Skeletal muscle satellite cell (primary cell): ENCODE measurements around the gene LIPE.
A peak's percentile ranks its signal among the peaks of the same experiment; 100 is the strongest.
"Not testable (repeated sequence)": the region's sequence is repeated elsewhere in the genome, so short reads cannot be mapped to it uniquely, and the experiment has no call there.

Experiments
- H3K27me3 ChIP-seq: 2 replicates; pipeline ENCODE4 v1.7.0; 2013; ENCODE audit warnings: low read length; ENCODE audit not compliant: control insufficient read depth, insufficient read depth
- H3K36me3 ChIP-seq: 2 replicates; pipeline ENCODE4 v1.7.0; 2013; ENCODE audit warnings: mild to moderate bottlenecking, control low read depth, low read length; ENCODE audit not compliant: insufficient read depth
- H3K4me1 ChIP-seq: 2 replicates; pipeline ENCODE4 v1.7.0; 2013; ENCODE audit warnings: low read length; ENCODE audit not compliant: control insufficient read depth, insufficient read depth
- H3K4me2 ChIP-seq: 2 replicates; pipeline ENCODE4 v1.7.0; 2013; ENCODE audit warnings: mild to moderate bottlenecking, low read length
- H3K4me3 ChIP-seq: 2 replicates; pipeline ENCODE4 v1.7.0; 2013; ENCODE audit warnings: low read length
- H3K9ac ChIP-seq: 2 replicates; pipeline ENCODE4 v1.7.0; 2013; ENCODE audit warnings: mild to moderate bottlenecking, low read depth, low read length, moderate library complexity
- H3K9me3 ChIP-seq: replicated peaks from 2 replicates; pipeline ENCODE4 v1.7.0; 2013; ENCODE audit warnings: mild to moderate bottlenecking, control low read depth, low read length

Gene LIPE

DNA sequence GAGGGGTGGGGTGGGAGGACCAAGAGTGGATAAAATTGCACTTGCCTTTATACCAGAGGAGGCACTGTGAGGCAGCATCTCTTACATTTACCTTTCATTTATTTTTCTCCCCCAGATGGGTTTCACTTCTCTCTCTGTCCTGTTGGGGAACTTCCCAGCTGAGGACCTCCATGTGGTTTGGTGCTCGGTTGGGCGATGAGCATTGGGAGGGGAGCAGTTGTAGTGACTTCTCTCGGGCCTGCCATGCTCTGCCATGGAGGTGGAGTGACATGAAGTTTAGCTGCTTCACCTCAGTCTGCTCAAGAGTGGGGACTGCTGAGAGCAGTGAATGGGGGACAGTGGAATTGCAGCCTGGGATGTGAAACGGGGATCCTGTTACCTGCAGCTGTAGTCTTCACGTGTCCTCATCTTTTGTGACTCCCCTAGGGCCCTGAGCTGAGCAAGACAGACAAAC is 38.7 kb upstream of the LIPE start:
- Histone ChIP-seq H3K27me3 (no peaks in the 10 kb centered on the region), H3K9me3 (no peaks in the 10 kb centered on the region), H3K9ac (no peak overlapping the region), H3K36me3 (no peaks in the 10 kb centered on the region), H3K4me1 (peaks cover 18% of the 10 kb centered on the region), H3K4me3 (no peak overlapping the region), H3K4me2 (no peak overlapping the region)

DNA sequence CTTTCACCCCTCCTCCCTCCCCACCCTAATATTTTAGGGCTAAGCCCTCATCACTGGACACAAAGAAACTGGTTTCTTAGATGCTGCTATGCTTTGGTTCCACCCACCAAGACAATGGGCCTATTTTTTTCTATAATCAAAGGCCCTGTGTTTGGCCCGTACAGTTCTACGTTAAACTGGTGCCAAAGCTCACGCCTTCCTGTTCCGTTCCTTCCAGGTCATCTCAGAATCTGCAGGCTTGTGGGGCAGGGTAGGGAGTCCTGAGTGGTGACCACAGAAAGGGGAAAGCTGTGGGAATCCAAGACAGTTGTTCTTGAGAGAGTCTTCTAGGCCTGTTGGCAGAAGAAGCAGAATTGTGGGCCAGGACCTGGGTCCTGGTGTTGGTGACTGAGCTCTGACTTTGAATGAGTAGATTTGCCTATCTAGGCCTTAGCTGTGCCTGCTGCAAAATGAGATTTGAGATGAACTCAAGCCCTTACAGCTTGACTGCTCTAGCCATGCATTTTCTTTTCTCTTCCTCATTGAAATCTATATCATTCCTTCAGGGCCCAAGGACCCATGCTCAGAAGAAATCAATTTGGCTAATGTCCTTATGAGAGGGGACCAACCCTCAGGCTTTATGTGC is 34.6 kb upstream of the LIPE start:
- Histone ChIP-seq H3K4me1 (peaks cover 7% of the 10 kb centered on the region), H3K4me3 (no peak overlapping the region), H3K27me3 (peaks cover 5% of the 10 kb centered on the region), H3K9ac (no peak overlapping the region), H3K4me2 (no peak overlapping the region), H3K36me3 (no peaks in the 10 kb centered on the region), H3K9me3 (no peaks in the 10 kb centered on the region)

DNA sequence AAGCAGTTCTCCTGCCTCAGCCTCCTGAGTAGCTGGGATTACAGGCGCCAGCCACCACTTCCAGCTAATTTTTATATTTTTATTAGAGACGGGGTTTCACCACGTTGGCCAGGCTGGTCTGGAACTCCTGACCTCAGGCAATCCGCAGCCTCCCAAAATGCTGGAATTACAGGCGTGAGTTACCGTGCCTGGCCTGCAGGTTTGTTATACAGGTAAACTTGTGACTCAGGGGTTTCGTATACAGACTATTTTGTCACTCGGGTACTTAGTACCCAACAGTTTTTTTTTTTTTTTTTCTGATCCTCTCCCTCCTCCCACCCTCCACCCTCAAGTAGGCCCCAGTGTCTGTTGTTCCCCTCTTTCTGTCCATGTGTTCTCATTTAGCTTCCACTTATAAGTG is 34.0 kb upstream of the LIPE start:
- H3K4me1 ChIP-seq, H3K36me3 ChIP-seq, H3K9me3 ChIP-seq, H3K4me2 ChIP-seq, H3K27me3 ChIP-seq, H3K4me3 ChIP-seq, H3K9ac ChIP-seq: not testable (repeated sequence)

DNA sequence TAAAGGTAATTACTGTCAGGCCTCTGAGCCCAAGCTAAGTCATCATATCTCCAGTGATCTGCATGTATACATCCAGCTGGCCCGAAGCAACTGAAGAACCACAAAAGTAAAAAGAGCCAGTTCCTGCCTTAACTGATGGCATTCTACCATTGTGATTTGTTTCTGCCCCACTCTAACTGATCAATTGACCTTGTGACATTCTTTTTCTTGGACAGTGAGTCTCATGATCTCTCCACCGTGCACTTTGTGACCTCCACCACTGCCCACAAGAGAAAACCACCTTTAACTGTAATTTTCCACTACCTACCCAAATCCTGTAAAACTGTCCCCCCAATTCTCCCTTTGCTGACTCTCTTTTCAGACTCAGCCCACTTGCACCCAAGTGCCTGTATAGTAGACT is 32.7 kb upstream of the LIPE start:
- H3K36me3 ChIP-seq = no peaks in the 10 kb centered on the region
- peaks cover 8% of the 10 kb centered on the region for H3K27me3 ChIP-seq
- no peak overlapping the region for H3K4me3 ChIP-seq

DNA sequence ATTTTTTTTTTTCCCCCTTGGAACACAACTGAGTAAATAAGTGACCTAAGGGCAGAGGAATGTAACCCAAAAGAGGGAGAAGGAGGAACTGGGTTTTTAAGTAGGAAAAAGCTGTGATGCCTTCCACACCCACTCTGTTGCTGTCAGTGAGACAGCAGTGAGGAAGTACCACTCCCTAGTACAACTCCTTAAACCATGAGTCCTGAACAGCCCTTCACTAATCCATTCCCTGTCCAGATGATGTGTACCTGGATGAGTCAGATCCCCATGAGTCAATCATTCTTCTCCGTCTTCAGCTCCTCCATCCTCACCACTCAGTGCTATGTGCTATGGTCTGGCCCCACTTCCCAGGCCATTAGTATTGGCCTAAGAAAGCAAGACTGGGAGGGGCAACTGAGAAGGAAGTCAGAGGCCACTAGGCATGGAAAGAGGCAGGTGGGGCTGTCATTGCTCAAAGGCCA is 28.5 kb upstream of the LIPE start:
- Histone ChIP-seq H3K36me3 (no peaks in the 10 kb centered on the region), H3K4me3 (no peak overlapping the region), H3K9me3 (no peaks in the 10 kb centered on the region), H3K27me3 (peaks cover 41% of the 10 kb centered on the region), H3K9ac (no peak overlapping the region), H3K4me2 (no peak overlapping the region), H3K4me1 (peaks cover 4% of the 10 kb centered on the region)

More for the DNA sequence above, 32.7 kb upstream of the LIPE start:
- no peak overlapping the region for H3K9ac ChIP-seq
- no peaks in the 10 kb centered on the region for H3K9me3 ChIP-seq
- H3K4me2 ChIP-seq = no peak overlapping the region
- peaks cover 4% of the 10 kb centered on the region for H3K4me1 ChIP-seq

DNA sequence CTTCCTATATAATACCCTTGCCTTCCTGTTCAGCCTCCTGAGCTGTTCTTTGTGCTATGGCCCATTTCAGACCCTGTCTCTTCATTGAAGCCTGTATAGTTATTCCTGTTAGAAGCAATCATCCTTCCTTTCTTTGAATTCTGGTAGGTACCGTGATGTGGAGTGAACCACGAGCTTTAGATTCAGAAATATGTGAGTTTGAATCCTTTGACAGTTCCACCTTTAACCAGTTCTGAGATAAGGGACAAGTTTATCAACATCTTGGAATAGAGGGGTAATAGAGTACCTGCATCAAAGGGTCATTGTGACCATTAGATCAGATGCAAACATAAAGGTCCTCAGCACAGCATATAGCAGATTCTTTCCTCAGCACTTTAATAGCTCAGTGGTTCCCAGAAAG is 27.9 kb upstream of the LIPE start:
- H3K27me3 ChIP-seq = peaks cover 37% of the 10 kb centered on the region
- no peak overlapping the region for H3K4me3 ChIP-seq
- H3K9ac ChIP-seq = no peak overlapping the region
- no peaks in the 10 kb centered on the region for H3K36me3 ChIP-seq
- H3K9me3 ChIP-seq = no peaks in the 10 kb centered on the region
- no peak overlapping the region for H3K4me2 ChIP-seq
- H3K4me1 ChIP-seq = peaks cover 8% of the 10 kb centered on the region

DNA sequence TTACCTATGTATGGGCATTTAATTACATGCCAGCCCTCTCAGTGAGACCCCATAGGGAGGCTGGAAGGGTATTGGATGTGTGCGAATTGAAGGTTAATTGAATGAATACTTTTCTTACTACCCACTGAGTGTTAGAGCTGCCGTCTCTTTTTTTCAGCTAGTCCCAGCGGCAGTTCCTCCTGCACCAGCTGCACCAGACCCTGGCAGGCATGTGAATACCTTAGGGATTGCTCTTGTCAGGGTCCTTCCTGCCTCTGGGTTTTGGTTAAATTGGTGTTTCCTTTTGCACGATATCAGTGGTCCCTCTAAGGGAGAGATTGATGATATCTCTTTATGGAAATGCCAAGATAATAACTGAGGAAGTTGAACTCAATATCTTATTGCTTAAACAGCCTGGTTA is 25.4 kb upstream of the LIPE start:
- Histone ChIP-seq H3K4me1 (peaks cover 8% of the 10 kb centered on the region), H3K36me3 (no peaks in the 10 kb centered on the region)

DNA sequence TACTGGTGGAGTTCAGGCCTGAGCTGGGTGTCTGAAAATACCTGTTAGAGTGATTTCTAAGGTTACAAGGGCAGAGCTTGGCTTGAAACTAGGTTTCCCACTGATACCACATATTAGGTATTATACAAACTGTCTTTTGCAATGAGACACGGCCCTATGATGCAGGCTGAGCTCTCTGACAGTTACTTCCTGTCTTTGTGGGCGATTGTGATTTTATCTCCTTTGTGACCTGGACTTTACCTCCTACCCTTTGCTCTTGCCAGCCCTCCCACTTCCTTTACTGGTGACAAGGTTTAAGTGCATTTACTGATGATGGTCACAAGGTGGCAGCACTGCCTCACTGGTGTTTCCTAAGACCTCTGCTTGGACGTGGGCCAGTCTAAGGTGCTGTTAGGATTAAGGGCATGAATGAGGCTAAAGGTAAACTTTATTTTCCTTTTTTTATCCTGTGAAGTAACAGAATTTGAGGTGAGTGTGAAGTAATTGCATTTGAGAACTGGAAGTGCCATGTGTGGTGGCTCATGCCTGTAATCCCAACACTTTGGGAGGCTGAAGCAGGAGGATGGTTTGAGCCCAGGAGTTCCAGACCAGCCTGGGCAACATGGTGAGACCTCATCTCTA is 23.2 kb upstream of the LIPE start:
- Histone ChIP-seq H3K4me1 (peaks cover 4% of the 10 kb centered on the region), H3K9ac (no peak overlapping the region), H3K36me3 (no peaks in the 10 kb centered on the region), H3K9me3 (no peaks in the 10 kb centered on the region), H3K4me2 (peak overlapping the region; percentile 26), H3K27me3 (peaks cover 56% of the 10 kb centered on the region), H3K4me3 (no peak overlapping the region)

More for the DNA sequence above, 25.4 kb upstream of the LIPE start:
- Histone ChIP-seq H3K9ac (no peak overlapping the region), H3K27me3 (peaks cover 56% of the 10 kb centered on the region), H3K4me3 (no peak overlapping the region), H3K4me2 (no peak overlapping the region), H3K9me3 (no peaks in the 10 kb centered on the region)

DNA sequence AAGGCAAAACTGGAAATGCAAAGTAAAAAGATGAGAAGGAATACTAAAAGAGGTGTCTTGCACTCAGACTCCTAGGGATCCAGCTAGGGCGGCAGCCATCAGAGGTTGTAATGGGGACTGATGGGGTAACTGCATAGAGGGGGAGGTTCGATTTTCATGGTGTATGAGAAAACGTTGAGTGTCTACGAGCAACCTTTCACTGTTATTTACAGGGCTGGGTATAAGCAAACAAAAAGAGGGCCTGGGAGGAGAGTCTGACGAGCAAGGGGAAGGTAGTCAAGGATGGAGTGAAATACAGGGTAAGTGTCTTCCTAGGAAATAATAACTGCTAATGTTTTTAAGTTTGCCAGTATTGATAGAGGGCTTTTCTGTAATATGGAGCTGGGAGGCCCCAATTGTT is 21.1 kb upstream of the LIPE start:
- not testable (repeated sequence) for H3K4me2 ChIP-seq, H3K36me3 ChIP-seq, H3K9me3 ChIP-seq, H3K9ac ChIP-seq, H3K4me1 ChIP-seq, H3K4me3 ChIP-seq
- peaks cover 63% of the 10 kb centered on the region for H3K27me3 ChIP-seq

DNA sequence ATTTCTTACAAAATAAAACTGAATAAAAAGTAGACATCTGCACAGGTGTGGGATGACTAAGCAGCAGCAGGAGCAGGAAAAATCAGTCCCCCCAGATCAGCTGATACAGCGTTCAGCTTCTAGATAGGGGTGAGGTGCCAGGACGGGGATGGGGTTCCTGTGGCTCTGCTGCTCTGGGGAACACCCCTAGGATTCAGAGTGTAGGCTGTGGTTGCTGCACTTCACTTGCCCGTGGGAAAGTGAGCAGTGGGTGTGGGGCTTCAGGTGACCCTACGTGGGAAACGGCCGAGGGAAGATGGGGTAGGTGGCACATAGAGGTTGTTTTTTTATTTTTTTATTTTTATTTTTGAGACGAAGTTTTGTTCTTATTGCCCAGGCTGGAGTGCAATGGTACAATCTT is 18.8 kb upstream of the LIPE start:
- no peaks in the 10 kb centered on the region for H3K9me3 ChIP-seq
- no peak overlapping the region for H3K9ac ChIP-seq
- no peak overlapping the region for H3K4me3 ChIP-seq
- peaks cover 55% of the 10 kb centered on the region for H3K27me3 ChIP-seq
- no peak overlapping the region for H3K4me2 ChIP-seq
- H3K4me1 ChIP-seq = peaks cover 4% of the 10 kb centered on the region
- no peaks in the 10 kb centered on the region for H3K36me3 ChIP-seq

DNA sequence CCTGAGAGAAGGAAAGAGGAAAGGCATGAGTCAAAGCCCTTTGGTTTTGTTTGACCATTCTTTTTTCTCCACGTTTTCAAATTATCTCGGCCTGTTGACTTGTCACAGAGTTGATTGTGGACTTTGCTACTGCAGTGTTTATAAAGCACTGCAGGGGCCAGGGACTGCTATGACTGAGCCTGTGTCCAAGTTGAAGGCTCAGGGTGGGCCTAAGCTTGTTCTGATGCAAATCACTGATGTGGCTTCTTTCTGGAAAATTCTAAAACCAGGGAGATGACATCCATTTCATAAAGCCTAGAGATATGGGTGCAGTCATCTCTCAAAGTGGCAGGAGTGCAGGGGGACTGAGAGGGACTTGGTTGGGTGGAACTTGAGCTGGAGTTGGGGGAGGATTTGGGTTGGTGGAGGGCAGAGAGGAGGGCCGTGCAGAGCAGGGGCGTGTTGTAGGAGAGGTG is 16.8 kb upstream of the LIPE start:
- H3K4me2 ChIP-seq = no peak overlapping the region
- no peak overlapping the region for H3K4me3 ChIP-seq
- H3K4me1 ChIP-seq = no peaks in the 10 kb centered on the region
- H3K36me3 ChIP-seq = no peaks in the 10 kb centered on the region
- peaks cover 52% of the 10 kb centered on the region for H3K27me3 ChIP-seq
- no peak overlapping the region for H3K9ac ChIP-seq
- H3K9me3 ChIP-seq = no peaks in the 10 kb centered on the region

DNA sequence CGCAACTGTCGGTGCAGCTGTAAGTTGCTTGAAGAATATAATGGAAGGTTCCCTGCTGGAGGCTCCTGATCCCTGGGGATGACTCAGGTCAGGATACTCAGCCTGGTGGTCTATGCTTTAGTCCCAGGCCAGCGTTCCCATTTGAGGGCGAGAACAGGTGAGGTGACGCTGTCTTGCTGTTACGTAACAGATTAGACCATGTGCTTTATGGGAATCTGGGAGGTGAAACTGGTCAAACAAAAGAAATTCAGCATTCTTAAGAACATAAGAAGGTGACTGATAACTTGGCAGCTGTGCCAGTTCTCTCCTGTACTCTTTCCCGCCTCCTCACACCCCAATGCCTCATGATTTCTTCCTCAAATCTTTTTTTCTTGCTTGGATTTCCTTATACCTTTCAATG is 15.6 kb upstream of the LIPE start, which contains the start of gene CXCL17:
Gene CXCL17 (minus strand): TSS at position 114 of the 400 bp plus-strand sequence. CDS start 114 bp downstream, outside the sequence.
- Histone ChIP-seq H3K27me3 (peaks cover 40% of the 10 kb centered on the region), H3K9me3 (no peaks in the 10 kb centered on the region), H3K4me2 (no peak within 1 kb of the TSS), H3K36me3 (no peaks in the 10 kb centered on the region), H3K4me3 (no peak within 1 kb of the TSS), H3K9ac (no peak within 1 kb of the TSS), H3K4me1 (no peaks in the 10 kb centered on the region)
